ENCODE measurements around the gene RPL18A. TPM values are rescaled to one million over a fixed set of nuclear protein-coding genes. Genes with fewer than 3 reads are reported as not detected.
A peak's percentile ranks its signal among the peaks of the same experiment; 100 is the strongest.

RPL18A gene
- total RNA-seq (2014; rRNA removed; shearing (Covaris generic)), result 1,191 and 1,205 TPM in 2 replicates

- DNase-seq (ENCODE audit: low read depth), result peak; percentile 100
These were observed at the start of gene RPL18A for GRCh38 chr19:17859533-17860330. Gene RPL18A, plus strand, starts transcription at chr19:17859910. Its CDS starts 47 bp downstream, at chr19:17859957.

DNA sequence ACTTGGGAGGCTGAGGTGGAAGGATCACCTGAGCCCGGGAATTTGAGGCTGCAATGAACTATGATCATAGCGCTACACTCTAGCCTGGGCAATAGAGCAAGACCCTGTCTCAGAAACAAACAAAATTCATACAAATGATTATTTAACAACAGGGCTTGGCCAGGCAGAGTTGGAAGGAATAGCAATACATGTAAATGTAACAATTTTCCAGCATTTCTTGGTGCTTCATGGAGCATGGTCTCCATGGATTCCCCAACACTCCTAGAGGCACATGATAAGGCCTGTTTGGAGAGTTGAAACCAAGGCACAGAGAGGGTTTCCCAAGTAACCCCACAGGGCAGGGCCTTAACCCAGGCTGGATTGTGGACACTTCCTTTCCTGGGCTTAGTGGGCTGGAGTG is 48.6 kb upstream of the RPL18A start:
- no peak for DNase-seq (ENCODE audit: low read depth)

DNA sequence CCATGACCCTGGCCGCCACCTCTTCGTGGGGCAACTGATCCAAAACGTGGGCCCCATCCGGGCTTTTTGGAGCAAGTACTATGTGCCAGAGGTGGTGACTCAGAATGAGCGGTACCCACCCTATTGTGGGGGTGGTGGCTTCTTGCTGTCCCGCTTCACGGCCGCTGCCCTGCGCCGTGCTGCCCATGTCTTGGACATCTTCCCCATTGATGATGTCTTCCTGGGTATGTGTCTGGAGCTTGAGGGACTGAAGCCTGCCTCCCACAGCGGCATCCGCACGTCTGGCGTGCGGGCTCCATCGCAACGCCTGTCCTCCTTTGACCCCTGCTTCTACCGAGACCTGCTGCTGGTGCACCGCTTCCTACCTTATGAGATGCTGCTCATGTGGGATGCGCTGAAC is 48.0 kb upstream of the RPL18A start:
- DNase-seq (ENCODE audit: low read depth), result no peak

DNA sequence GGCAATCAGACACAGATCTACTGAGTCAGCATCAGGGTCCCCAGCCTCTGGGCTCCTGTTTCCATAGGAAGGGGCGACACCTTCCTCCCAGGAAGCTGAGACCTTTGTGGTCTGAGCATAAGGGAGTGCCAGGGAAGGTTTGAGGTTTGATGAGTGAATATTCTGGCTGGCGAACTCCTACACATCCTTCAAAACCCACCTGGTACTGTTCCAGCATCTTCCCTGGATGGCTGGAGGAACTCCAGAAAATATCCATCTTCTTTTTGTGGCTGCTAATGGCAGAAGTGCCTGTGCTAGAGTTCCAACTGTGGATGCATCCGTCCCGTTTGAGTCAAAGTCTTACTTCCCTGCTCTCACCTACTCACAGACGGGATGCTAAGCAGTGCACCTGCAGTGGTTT is 47.6 kb upstream of the RPL18A start:
- DNase-seq (ENCODE audit: low read depth), result no peak

DNA sequence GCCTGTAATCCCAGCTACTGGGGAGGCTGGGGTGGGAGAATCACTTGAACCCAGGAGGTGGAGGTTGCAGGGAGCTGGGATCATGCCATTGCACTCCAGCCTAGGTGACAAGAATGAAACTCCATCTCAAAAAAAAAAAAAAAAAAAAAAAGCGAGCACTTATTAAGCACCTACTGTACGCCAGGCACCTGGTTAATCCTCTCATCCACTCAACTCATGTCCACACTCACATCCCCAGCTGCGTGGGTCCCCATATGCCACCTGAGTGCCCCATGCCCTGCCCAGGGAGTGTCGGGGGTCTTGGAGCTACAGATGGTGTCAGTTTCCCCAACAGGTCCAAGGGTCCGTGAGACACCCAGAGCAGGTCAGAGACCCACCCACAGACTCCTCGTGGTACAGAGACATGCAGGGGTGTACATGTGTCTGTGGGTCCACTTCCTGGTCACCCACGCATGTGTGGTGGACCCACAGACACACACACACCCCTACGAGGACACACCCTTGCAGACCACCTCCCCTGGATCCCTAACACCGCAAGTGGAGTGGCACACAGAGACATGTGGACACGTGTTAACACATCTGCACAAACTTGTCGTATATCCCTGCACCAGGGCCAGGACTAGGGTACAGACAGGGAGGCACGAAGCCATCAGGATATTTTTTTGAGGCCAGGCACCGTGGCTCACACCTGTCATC is 41.9 kb upstream of the RPL18A start:
- no peak for DNase-seq (ENCODE audit: low read depth)

DNA sequence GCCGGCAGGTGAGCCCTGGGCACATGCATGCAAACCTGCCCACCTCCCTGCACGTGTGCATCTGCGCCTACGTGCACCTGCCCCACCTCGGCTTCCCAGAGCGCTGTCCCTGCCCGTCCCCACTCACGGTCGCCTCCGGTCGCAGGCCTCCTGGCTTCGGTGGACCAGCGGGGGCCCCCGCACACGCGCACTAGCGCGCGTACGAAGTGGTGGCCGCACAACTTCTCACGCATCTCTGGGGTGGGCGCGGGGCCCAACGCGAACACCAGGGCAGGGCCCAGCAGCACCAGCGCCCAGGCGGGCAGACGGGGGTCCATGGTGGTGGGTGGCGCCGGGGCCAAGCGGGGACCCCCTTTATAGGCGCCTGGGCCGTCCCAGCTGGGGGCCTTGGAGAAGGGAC is 38.5 kb upstream of the RPL18A start, which contains the start of gene INSL3:
TSS of gene INSL3 (minus strand) at position 330 of the 400 bp plus-strand sequence. CDS start at position 317, 13 bp downstream.
- no peak for DNase-seq (ENCODE audit: low read depth)

GRCh38 chr19:17824339-17824738 is 35.4 kb upstream of the RPL18A start:
- no peak for DNase-seq (ENCODE audit: low read depth)

GRCh38 chr19:17826508-17827056 is 33.1 kb upstream of the RPL18A start:
- DNase-seq (ENCODE audit: low read depth), result no peak

GRCh38 chr19:17829855-17830566 is 29.7 kb upstream of the RPL18A start:
- DNase-seq (ENCODE audit: low read depth), result peak; percentile 40

- peak; percentile 61 for DNase-seq (ENCODE audit: low read depth)
These were observed 28.9 kb upstream of the RPL18A start for GRCh38 chr19:17830567-17831418.

DNA sequence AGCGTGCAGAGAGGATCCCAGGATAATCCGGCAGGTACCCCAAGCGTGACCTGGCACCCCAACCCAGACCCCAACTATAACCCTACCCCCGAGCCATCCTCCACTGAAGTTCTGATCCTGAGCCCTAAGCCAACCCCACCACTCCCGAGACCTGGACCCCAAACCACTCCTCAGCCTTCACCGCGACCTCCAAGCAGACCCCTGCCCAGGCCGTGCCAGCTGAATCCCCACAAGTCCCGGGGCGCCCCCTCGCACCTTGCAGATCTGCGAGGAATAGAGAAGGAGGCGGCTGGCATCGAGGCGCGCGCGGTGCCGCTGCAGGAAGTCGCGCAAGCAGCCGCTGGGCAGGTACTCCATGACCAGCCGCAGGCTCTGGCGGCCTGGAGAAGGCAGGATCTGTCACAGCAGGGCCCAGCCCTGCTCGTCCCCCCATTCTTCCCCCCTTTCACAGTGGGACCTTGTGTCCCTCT is 28.3 kb upstream of the RPL18A start:
- no peak for DNase-seq (ENCODE audit: low read depth)

DNA sequence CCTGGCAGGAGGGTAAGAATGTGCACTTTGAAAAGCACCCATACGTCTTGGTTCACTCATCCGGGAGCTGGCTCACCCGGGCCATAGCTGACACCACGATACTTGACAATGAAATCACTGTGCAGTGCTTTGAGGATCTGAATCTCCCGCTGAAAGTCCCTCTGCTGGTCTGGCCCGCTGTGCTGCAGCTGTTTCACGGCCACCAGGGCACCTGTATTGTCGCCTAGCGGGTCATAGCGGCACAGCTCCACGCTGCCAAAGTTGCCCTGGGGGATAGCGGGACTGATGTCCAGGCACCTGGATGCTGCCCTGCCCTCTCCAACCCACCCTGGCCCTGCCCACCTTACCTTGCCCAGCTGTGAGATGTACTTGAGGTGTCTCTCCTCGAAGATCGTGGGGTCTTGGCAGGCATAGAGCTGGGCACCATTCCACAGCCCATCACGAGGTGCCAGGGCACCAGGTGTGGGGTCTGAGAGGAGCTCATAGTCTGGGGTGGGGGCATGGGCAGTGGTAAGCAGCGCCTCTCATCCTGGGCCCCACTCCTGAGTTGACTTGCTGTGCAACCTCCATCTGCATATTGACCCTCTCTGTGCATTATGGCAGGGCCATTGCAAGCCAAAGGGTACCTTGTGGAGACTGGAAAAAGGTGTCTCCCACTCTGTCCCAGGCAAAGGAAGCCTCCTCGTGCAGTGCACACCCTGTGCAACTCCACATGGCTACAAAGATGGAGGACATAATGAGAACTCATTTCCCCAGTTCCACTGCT is 27.1 kb upstream of the RPL18A start:
- DNase-seq (ENCODE audit: low read depth), result no peak

DNA sequence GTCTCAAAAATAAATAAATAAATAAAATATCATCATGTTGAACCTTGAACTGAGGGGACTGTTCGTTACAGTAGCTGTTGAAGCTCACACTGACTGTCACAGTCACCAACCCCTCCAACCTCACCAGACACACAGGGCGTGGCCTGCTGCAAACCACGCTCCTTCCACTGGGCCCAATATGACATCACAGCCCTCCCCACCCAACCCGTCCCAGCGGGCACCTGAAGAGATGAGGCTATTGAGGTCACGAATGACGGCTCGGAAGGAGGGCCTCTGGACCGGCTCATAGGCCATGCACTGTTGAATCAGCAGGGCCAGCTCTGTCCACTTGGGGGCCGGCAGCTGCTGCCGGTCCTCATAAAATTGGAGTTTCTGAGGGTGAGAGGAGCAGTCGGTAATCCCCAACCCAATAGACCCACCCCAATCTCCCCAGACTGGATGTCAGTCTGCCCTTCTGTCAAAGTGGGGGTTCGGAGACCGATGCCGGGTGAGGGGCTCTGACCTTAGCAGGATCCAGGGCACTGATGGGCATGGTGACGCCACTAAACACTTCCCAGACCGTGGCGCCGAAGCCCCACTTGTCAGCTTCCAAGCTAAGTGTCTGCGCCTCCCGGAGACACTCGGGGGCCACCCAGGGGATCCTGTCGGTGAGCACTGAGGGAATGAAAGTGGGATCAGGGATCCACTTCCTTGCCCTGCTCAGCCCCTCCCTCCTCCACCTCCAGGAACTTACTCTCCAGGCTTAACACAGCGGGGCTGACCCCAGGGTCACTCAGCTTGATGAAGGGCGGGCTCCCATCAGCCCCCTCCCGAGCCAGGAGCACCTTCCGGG is 25.1 kb upstream of the RPL18A start:
- DNase-seq (ENCODE audit: low read depth), result no peak

DNA sequence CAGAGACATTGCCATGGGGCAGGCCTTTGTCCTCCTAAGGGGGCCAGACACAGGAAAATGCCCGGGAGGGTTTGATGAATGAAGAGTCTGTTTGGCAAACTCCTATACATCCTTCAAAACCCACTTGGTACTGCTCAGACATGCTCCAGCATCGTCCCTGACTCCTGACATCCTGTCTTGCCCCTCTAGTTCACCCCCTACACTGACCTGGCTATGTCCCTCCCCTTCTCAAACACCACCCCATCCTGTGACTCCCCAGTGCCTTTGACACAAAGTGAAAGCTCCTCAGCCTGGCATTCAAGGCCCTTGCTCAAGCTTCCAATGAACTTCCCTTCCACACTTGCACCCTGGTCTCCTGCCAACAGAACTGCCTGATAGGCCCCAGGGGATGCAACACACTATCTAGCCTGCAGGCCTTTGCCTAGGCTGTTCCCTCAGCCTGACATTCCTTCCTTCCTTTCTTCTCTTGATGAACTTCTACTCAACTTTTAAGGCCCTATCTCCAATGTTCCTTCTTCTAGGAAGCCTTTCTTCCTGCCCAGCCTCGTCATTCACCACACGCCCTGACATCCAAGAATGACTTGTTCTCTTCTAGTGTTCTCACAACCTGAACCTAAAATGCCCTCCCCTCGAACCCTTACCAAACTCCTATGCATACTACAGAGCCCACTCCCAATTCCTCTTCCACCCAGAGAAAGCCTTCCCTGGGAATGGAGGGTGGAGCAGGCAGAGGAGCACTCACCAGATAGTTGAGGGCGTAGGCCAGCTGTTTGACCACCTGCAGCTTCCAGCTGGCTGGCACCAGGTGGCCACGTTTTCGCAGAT is 24.3 kb upstream of the RPL18A start:
- no peak for DNase-seq (ENCODE audit: low read depth)

DNA sequence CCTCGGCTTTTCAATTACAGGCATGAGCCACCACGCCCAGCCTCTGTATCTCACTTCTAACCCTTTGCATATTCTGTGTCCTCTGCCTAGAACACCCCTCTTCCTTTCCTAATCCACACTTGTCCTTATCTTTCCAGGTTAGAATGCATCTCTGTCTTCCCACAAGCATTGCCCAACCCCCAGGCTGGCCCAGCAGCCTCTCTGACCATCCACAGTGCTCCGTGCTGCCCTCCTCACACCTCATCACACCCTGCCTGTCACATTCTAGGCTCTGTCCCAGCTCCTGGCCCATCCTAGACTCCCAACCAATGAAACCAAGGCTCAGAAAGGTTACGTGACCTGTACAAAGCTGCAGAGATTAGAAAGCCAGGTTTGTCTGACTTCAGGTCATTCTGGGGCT is 23.2 kb upstream of the RPL18A start:
- DNase-seq (ENCODE audit: low read depth), result no peak

- no peak for DNase-seq (ENCODE audit: low read depth)
These were observed 21.7 kb upstream of the RPL18A start for GRCh38 chr19:17837972-17838371.

DNA sequence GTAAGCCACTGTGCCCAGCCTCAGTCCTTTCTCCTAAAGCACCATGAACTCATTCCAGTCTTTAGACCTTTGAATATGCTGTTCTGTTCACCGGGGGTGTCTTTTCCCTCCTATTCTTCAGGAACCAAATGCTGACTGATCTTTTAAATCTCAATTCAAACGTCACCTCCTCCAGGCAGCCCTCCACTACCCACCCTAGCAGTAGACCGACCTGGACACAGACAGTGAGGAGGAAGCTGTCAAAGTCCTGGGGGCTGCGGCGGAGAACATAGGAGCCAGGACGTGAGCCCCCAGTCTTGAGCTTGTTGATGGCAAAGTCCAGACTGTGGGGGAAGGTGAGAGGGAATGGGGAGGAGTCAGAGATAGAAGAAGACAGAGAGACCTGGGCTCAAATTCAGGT is 19.7 kb upstream of the RPL18A start:
- DNase-seq (ENCODE audit: low read depth), result no peak

DNA sequence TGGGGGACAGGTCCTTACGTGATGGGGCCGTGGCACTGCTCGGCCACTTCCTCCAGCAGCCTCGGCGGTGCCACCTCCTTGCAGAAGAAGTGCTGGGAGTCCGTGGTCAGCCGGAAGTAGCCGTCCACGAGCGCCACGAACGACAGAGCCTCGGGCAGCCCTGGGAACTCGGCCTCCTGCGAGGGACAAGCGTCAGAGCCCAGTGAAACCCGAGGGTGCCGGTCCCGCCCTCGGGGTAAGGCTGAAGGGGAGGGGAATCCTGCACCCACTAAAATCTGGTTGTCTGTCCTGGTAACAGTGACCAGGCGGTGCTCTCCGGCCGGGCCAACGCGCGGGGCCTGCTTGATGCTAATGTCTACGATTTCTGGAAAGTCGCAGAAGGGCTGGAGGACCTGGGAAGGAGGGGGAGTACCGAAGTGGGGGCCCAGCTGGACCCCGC is 18.3 kb upstream of the RPL18A start:
- peak; percentile 59 for DNase-seq (ENCODE audit: low read depth)

Data from RPMI7951 (cell line).